ENCODE data around the gene RGS3. TPM values are rescaled to one million over a fixed set of nuclear protein-coding genes. Genes with fewer than 3 reads are reported as not detected.

RGS3 gene
- total and polyA plus RNA-seq, 2 of the 13 experiments (the other 11 are each of a cell fraction or from before 2014, with no cell fraction given), result 17.1 to 28.8 TPM

DNA sequence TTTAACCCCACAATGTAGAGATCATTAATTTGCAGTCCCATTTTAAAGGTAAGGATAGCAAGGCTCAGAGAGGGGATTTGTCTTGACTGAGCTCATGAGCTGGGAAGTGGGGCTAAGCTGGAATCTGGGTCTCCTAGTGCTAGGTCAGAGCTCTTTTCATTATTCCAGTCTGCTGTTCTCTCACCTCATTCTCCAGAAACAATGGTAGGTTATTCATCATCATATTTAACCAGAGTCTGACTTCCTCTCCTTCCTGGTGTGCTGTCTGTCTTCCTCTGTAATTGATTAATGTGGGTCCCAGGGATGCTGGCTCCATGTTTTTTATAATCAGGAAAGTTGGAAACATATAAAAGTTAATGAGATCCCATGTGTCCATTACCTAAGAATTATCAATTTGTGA is 32.3 kb upstream of the RGS3 start:
- ChIA-PET CTCF (ENCODE audit: low intra/inter-chr PET ratio, low total read pairs) (no interaction called here), POLR2A (no interaction called here)

More for the DNA sequence above, 32.3 kb upstream of the RGS3 start:
- H3K9ac ChIP-seq (ENCODE audit: insufficient read depth, low read depth, low read length), result no peak overlapping the region
- FAIRE-seq, result no peak
- intact Hi-C loops (cut with micrococcal nuclease; ENCODE audit: unreplicated experiment), result no loop called here
- H3K4me1 ChIP-seq (ENCODE audit: insufficient read depth, low read length), result no peaks in the 10 kb centered on the region
- BruUV-seq (replicated peaks), result no TSS peak
- H3K9me3 ChIP-seq (ENCODE audit: low read length), result no peaks in the 10 kb centered on the region
- no peak overlapping the region for H2AFZ ChIP-seq (ENCODE audit: low read length)
- H3K27me3 ChIP-seq (ENCODE audit: control insufficient read depth in 1 of 2, insufficient read depth in 2 of 2, low read length in 2 of 2), result peaks cover 3 to 4% of the 10 kb centered on the region in 2 experiments; a peak in 2 of 5 replicates
- no peaks in the 10 kb centered on the region for H3K79me2 ChIP-seq (ENCODE audit: insufficient read depth, low read length)
- ATAC-seq, result no peak
- no peaks in the 10 kb centered on the region for H4K20me1 ChIP-seq (ENCODE audit: insufficient read depth, low read length)
- no peak overlapping the region for H3K4me2 ChIP-seq (ENCODE audit: low read depth, low read length)
- in situ Hi-C loops (cut with HindIII; ENCODE audit: extremely low pct_ligation_motif_present, low pct_unique_long_range_greater_than_20kb), result no loop called here
- no peak for TF ChIP-seq ZNF704 (CRISPR knock-in tag; IDR thresholded peaks at IDR 0.05; ENCODE audit: borderline replicate concordance)
- TF ChIP-seq, protein P1, sequence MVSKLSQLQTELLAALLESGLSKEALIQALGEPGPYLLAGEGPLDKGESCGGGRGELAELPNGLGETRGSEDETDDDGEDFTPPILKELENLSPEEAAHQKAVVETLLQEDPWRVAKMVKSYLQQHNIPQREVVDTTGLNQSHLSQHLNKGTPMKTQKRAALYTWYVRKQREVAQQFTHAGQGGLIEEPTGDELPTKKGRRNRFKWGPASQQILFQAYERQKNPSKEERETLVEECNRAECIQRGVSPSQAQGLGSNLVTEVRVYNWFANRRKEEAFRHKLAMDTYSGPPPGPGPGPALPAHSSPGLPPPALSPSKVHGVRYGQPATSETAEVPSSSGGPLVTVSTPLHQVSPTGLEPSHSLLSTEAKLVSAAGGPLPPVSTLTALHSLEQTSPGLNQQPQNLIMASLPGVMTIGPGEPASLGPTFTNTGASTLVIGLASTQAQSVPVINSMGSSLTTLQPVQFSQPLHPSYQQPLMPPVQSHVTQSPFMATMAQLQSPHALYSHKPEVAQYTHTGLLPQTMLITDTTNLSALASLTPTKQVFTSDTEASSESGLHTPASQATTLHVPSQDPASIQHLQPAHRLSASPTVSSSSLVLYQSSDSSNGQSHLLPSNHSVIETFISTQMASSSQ (IDR thresholded peaks at IDR 0.05; ENCODE audit: low read depth), result no peak
- TF ChIP-seq, protein P1 (CRISPR knock-in tag; IDR thresholded peaks at IDR 0.05; ENCODE audit: borderline replicate concordance), result no peak
- no peak for TF ChIP-seq POLR2A (IDR thresholded peaks at IDR 0.05; ENCODE audit: insufficient read depth in 1 of 2, low read depth in 2 of 2, low read length in 2 of 2)
- no peak for TF ChIP-seq HOXA9 (CRISPR knock-in tag; IDR thresholded peaks at IDR 0.05; ENCODE audit: borderline replicate concordance)
- no peak for TF ChIP-seq ZNF782 (CRISPR knock-in tag; IDR thresholded peaks at IDR 0.05; ENCODE audit: borderline replicate concordance)
- TF ChIP-seq KLF15 (CRISPR knock-in tag; IDR thresholded peaks at IDR 0.05; ENCODE audit: borderline replicate concordance), result no peak
- no peak for TF ChIP-seq ATF3 (CRISPR knock-in tag; IDR thresholded peaks at IDR 0.05)
- TF ChIP-seq, protein P2, sequence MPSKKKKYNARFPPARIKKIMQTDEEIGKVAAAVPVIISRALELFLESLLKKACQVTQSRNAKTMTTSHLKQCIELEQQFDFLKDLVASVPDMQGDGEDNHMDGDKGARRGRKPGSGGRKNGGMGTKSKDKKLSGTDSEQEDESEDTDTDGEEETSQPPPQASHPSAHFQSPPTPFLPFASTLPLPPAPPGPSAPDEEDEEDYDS (CRISPR knock-in tag; IDR thresholded peaks at IDR 0.05), result no peak
- no peak for TF ChIP-seq ETV6 (CRISPR knock-in tag; conservative IDR thresholded peaks at IDR 0.05)
- no peak for TF ChIP-seq NCOA5 (CRISPR knock-in tag; IDR thresholded peaks at IDR 0.05)
- TF ChIP-seq IKZF4 (CRISPR knock-in tag; IDR thresholded peaks at IDR 0.05; ENCODE audit: borderline replicate concordance, low read depth, not compliant biosample characterization), result no peak
- no peak overlapping the region for H3K4me3 ChIP-seq (replicated peaks in 1 of 3; ENCODE audit: insufficient read depth in 1 of 3, low read depth in 2 of 3, low read length in 3 of 3)
- no peak for DNase-seq (ENCODE audit: low spot score)
- no peak overlapping the region for H3K27ac ChIP-seq (ENCODE audit: extremely low read length, insufficient read depth, low read length)
- H3K36me3 ChIP-seq (replicated peaks in 1 of 2; ENCODE audit: control insufficient read depth in 1 of 2, insufficient read depth in 2 of 2, low read length in 2 of 2), result no peaks in the 10 kb centered on the region
